Activated CD4-positive, alpha-beta T cell treated with anti-CD3 and anti-CD28 coated beads, Interleukin-2, amount 50 U/mL, for 16 hours (primary cell): ENCODE results near the gene DPM2.

Experiments used
- DNase-seq: peaks from one replicate; pipeline ENCODE4 v3.0.0-alpha.2; 2020

The DPM2 gene

GRCh38 chr9:127934248-127934647, 3.4 kb downstream of the DPM2 start:
- DNase-seq = no peak

DNA sequence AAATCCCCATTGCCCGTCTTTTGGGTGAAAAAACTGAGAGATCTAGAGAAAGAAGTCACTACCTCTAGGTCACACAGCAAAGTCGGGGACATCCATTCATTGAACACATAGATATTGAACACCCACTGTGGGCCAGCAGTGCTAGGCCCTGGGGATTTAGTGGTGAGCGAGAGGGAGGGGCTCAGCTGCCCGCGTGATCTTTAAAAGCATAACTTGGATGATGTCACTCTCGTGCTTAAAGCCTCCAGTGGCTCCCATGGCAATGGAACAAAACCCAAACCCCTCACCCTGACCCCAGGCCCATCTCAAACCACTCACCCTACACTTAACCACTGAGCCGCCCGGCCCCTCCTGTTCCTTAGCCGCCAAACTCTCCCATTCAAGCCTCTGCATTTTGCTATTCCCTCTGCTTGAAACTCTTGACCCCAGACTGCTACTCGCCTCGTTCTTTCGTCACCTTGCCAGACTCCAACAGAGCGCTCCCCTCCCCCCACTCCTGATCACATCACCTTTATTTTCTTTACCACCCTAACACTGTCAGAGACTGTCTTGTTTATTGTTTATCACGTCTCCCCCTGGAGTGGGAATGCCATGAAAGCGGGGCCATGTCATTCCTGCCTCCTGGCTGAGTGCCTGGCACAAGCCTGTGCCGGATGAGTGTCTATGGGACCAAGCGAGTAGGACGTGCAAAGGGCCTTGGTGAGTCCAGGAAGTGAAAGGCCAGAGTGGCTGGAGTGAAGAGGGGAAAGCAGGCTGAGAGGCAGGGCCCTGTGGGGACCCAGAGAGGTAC, 6.4 kb downstream of the DPM2 start:
- no peak for DNase-seq

GRCh38 chr9:127930231-127931091, 7.2 kb downstream of the DPM2 start, which contains the start of gene PIP5KL1:
TSS of gene PIP5KL1 (minus strand) at chr9:127930777. CDS start at chr9:127930752, 25 bp downstream.
- DNase-seq = peak; percentile 68

DNA sequence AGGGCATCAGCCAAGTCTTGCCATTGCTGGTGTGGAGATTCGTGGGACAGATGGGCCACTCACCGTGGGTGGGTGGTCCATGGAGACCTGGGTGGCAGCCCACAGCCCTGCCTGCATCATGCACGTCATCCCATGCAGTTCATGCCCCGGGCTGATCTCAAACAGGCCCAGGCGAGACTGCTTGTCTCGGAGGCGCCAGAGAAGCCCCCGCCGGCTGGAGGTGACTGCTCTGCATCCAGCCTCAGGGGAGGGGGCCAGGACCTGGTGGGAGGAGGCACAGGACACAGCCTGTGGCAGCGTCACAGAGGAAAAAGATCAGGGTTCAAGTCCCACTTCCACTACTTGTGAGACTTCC, 8.1 kb downstream of the DPM2 start:
- no peak for DNase-seq

- no peak for DNase-seq
These were observed 8.7 kb downstream of the DPM2 start for GRCh38 chr9:127928676-127929624.

- DNase-seq = no peak
These were observed 9.5 kb downstream of the DPM2 start for GRCh38 chr9:127927988-127928675.

DNA sequence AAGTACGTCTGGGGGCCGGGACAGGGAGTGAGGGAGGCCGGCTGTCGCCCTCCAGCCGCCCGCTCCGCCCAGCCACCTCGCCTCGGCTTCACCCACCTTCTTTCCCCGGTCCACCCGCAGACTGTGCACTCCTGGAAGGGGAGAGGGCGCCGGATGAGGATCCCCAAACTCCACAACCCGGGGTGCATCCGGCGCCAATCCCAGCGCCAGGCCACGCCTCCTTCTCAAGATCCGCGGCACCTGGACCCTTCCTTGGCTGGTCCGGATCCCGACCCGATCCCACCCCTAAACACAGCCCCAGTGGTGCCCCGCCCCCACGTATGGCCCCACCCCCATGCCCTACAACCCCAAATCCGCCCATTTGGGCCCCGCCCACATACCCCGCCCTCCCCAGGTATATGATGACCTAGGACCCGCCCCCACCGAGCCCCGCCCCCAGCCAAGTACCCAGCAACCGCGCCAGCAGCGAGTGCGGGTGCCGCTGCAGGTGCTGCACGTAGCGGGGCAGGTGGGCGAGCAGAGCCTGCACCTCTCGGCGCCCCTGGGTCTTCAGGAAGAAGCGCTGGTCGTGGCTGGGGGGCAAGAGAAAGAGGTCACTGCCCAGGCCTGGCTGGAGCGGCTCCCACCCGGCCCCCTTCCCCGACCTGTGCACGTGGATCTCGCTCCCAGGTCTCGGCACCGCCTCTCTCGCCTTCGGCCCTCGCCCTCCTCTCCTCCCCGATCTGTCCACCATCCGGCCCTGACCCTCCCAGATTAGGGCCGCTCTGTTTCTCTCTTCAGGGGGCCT, 10.3 kb downstream of the DPM2 start:
- peak; percentile 63 for DNase-seq

DNA sequence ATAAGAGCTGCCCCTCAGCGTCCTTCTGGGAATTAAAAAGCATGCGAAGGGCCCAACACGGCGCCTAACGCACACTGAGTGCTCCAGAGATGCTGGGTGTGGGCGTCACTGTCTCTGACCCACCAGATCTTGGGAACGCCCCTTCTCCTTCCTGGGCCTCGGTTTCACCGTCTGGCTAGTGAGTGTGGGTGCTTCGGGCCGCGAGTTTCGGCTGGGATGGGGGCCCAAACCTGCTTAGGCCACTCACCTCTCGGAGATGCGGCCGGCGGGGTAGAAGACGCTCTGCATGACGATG, 10.8 kb downstream of the DPM2 start:
- DNase-seq = no peak

- DNase-seq = no peak
These were observed 11.4 kb downstream of the DPM2 start for GRCh38 chr9:127925959-127926905.

GRCh38 chr9:127924736-127925444, 12.8 kb downstream of the DPM2 start:
- no peak for DNase-seq

DNA sequence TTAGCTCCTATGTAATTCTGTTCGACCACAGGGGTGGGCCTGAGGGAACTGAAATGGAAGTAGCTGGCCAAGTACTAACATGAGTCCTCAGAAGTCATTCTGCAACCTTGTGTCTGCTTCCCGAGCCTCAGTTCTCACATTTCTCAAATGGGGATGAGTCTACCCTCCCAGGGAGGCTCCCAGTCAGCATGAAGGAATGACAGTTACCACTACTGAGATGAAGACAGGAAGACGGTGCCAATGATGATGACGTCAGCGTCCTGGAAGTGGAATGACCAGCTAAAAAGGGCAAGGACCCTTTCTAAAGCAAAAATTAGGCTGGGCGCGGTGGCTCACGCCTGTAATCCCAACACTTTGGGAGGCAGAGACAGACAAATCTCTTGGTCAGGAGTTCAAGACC, 13.9 kb downstream of the DPM2 start:
- DNase-seq = no peak

GRCh38 chr9:127923046-127923445, 14.6 kb downstream of the DPM2 start:
- DNase-seq = no peak

- peak; percentile 81 for DNase-seq
These were observed 16.0 kb downstream of the DPM2 start for GRCh38 chr9:127921557-127922120.

DNA sequence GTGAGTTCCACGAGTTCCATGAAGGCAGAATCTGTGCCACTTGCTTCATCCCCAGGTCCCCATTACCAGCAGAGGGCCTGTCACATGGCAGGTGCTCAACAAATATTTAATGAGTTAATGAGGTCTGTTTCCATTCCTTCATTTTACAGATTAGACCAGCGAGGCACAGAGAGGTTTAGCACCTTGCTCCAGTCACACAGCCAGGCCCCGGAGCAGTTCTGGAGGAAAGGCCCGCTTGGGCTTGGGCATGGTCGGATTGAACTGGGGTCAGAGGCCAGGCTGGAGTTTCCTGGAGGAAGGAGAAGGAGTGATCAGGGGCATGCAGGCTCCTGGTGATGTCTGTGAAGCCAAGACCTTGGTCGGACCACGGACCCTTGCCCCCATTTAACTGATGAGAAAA, 16.9 kb downstream of the DPM2 start:
- no peak for DNase-seq

DNA sequence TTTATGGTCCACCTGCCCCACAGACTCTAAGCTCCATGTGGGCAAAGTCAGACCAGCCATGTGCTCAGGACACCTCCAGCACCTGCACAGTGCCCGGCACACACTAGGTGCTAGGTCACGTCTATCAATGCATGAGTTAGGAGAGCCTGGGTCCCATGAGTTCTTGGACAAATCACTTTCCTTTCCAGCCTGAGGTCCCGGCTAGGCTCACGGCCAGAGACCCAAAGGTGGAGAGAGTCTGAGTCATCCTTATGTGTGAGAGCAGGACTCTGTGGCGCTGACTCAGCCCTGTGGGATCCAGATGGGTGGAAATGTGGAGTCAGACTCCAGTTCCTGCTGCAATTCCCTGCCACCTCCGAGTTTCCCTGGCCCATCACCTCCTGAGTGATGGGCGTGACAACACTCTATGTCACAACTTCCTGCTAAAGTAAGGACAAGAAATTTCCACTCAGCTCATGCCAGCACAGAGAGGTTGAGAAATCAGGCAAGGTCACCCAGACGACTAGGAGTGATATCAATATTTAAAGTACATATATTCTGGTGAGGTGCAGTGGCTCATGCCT, 18.3 kb downstream of the DPM2 start:
- peak; percentile 23 for DNase-seq

DNA sequence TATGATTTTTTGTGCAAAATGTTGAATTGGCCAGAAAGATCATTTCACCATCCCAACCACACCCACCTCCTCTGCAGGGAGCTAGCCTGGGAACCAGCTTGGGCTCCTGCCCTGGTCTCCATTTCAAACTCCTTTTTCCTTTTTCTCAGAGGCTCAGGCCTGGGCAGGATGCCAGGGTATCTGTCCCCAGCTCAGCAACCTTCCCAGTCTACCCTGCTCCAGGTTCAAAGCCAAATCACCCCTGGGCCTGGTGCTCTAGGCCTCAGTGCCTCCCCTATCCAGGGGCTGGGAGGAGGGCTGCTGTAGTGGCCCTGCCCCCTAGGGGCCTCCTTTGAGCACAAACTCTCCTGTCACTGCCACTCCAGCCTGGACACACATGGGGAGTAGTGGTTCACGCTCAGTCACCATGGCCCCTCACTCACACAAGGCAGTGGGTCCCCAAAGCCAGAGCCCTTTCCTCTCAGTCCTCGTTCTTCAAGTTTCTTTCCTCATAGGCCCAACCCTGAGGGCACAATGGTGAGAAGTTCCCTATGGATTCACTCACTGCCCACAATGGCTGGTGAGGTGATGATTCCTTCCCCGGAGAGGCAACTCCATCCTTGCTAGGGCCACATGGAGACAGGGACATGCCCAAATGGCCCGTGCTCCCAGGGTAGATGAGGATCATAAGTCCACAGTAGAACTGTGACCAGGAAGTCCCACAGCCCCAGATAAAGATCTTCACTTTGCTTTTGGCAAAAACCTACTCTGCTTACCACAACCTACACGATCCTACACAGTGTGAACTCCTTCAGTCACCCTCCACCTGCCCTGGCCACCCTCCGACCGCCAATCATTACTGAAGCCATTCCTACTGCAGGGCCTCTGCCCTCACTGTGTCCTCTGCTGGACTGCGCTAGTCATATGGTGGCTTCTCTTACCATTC, 19.2 kb downstream of the DPM2 start:
- DNase-seq = no peak

DNA sequence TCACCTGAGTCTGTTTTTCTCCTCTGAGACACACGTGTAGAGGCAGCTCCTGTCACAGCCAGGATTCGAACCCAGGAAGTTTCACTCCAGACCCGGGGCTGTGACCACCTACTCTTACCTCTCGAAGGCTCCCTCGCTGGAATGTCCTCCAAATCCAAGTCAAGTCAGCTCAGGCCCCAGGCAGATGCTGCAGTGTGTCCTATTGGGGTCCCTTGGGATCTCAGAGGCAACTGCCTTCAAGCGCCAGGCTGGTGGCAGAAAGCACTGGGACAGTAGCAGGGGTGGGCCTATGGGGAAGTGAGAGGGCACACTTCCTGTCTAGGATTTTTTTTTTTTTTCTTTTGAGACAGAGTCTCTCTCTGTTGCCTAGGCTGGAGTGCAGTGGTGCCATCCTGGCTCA, 20.1 kb downstream of the DPM2 start:
- DNase-seq = no peak
